ENCODE results near the gene CMTM8.

CMTM8 gene

DNA sequence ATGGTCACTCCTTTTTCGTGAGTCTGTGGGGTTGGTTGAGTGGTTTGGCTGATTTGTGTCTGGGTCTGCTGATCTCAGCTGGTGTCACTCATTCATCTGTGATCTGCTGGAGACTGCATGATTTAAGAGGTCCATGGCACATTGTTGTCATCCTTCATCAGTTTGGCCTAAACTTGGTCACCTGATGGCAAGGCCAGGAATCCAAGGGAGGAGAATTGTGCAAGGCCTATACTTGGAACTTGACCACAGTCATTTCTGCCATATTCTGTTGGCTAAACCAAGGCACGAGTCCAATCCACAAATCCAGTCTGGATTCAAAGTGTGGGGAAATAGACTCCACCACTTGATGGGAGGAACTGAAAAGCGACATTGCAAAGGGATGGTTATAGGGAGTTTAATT, 67.6 kb downstream of the CMTM8 start:
- H3K4me1 ChIP-seq (ENCODE audit: control insufficient read depth, insufficient read depth, low read length) = peaks cover 1% of the 10 kb centered on the region; the same call in 1 of the 2 replicates
- H3K27me3 ChIP-seq (ENCODE audit: control insufficient read depth, insufficient read depth, low read length) = no peaks in the 10 kb centered on the region
- H3K9me3 ChIP-seq (ENCODE audit: control insufficient read depth, insufficient read depth, low read length) = no peaks in the 10 kb centered on the region
- DNase-seq (ENCODE audit: low read depth, low spot score) = no peak
- no CpG with 5 or more reads among the region's 3 CpGs for WGBS (ENCODE audit: insufficient coverage, insufficient read length)
- H3K36me3 ChIP-seq (ENCODE audit: control insufficient read depth, insufficient read depth, low read length) = no peaks in the 10 kb centered on the region
- no peak overlapping the region for H3K27ac ChIP-seq (ENCODE audit: low read length)
- no peak overlapping the region for H3K4me3 ChIP-seq (ENCODE audit: low read length)

GRCh38 chr3:32307591-32307990, 69.1 kb downstream of the CMTM8 start:
- no peaks in the 10 kb centered on the region for H3K36me3 ChIP-seq (ENCODE audit: control insufficient read depth, insufficient read depth, low read length)
- no peak for DNase-seq (ENCODE audit: low read depth, low spot score)
- no peaks in the 10 kb centered on the region for H3K27me3 ChIP-seq (ENCODE audit: control insufficient read depth, insufficient read depth, low read length)
- H3K27ac ChIP-seq (ENCODE audit: low read length) = no peak overlapping the region
- peaks cover 3% of the 10 kb centered on the region; the same call in 1 of the 2 replicates for H3K4me1 ChIP-seq (ENCODE audit: control insufficient read depth, insufficient read depth, low read length)
- H3K4me3 ChIP-seq (ENCODE audit: low read length) = no peak overlapping the region
- WGBS (ENCODE audit: insufficient coverage, insufficient read length) = no CpG with 5 or more reads among the region's 3 CpGs
- H3K9me3 ChIP-seq (ENCODE audit: control insufficient read depth, insufficient read depth, low read length) = no peaks in the 10 kb centered on the region

GRCh38 chr3:32308378-32308777, 69.9 kb downstream of the CMTM8 start:
- Histone ChIP-seq H3K36me3 (ENCODE audit: control insufficient read depth, insufficient read depth, low read length) (no peaks in the 10 kb centered on the region), H3K4me1 (ENCODE audit: control insufficient read depth, insufficient read depth, low read length) (peaks cover 3% of the 10 kb centered on the region; the same call in 1 of the 2 replicates), H3K4me3 (ENCODE audit: low read length) (no peak overlapping the region), H3K9me3 (ENCODE audit: control insufficient read depth, insufficient read depth, low read length) (no peaks in the 10 kb centered on the region), H3K27ac (ENCODE audit: low read length) (no peak overlapping the region), H3K27me3 (ENCODE audit: control insufficient read depth, insufficient read depth, low read length) (no peaks in the 10 kb centered on the region)
- WGBS (ENCODE audit: insufficient coverage, insufficient read length) = no CpG with 5 or more reads among the region's 4 CpGs
- DNase-seq (ENCODE audit: low read depth, low spot score) = no peak

GRCh38 chr3:32309654-32310242, 71.3 kb downstream of the CMTM8 start:
- no CpG with 5 or more reads among the region's 5 CpGs for WGBS (ENCODE audit: insufficient coverage, insufficient read length)
- H3K27me3 ChIP-seq (ENCODE audit: control insufficient read depth, insufficient read depth, low read length) = no peaks in the 10 kb centered on the region
- no peak for DNase-seq (ENCODE audit: low read depth, low spot score)
- no peak overlapping the region for H3K27ac ChIP-seq (ENCODE audit: low read length)
- H3K36me3 ChIP-seq (ENCODE audit: control insufficient read depth, insufficient read depth, low read length) = no peaks in the 10 kb centered on the region
- no peak overlapping the region for H3K4me3 ChIP-seq (ENCODE audit: low read length)
- no peaks in the 10 kb centered on the region; the same call in 1 of the 2 replicates for H3K9me3 ChIP-seq (ENCODE audit: control insufficient read depth, insufficient read depth, low read length)
- peaks cover 5% of the 10 kb centered on the region; the same call in 1 of the 2 replicates for H3K4me1 ChIP-seq (ENCODE audit: control insufficient read depth, insufficient read depth, low read length)

- no peak overlapping the region for H3K27ac ChIP-seq (ENCODE audit: low read length)
- no peaks in the 10 kb centered on the region; the same call in 1 of the 2 replicates for H3K9me3 ChIP-seq (ENCODE audit: control insufficient read depth, insufficient read depth, low read length)
- H3K27me3 ChIP-seq (ENCODE audit: control insufficient read depth, insufficient read depth, low read length) = no peaks in the 10 kb centered on the region
- no peak overlapping the region for H3K4me3 ChIP-seq (ENCODE audit: low read length)
- DNase-seq (ENCODE audit: low read depth, low spot score) = no peak
- peaks cover 5% of the 10 kb centered on the region; the same call in 1 of the 2 replicates for H3K4me1 ChIP-seq (ENCODE audit: control insufficient read depth, insufficient read depth, low read length)
- WGBS (ENCODE audit: insufficient coverage, insufficient read length) = no CpG with 5 or more reads among the region's 5 CpGs
- no peaks in the 10 kb centered on the region for H3K36me3 ChIP-seq (ENCODE audit: control insufficient read depth, insufficient read depth, low read length)
These were observed 71.9 kb downstream of the CMTM8 start for GRCh38 chr3:32310336-32310735.

DNA sequence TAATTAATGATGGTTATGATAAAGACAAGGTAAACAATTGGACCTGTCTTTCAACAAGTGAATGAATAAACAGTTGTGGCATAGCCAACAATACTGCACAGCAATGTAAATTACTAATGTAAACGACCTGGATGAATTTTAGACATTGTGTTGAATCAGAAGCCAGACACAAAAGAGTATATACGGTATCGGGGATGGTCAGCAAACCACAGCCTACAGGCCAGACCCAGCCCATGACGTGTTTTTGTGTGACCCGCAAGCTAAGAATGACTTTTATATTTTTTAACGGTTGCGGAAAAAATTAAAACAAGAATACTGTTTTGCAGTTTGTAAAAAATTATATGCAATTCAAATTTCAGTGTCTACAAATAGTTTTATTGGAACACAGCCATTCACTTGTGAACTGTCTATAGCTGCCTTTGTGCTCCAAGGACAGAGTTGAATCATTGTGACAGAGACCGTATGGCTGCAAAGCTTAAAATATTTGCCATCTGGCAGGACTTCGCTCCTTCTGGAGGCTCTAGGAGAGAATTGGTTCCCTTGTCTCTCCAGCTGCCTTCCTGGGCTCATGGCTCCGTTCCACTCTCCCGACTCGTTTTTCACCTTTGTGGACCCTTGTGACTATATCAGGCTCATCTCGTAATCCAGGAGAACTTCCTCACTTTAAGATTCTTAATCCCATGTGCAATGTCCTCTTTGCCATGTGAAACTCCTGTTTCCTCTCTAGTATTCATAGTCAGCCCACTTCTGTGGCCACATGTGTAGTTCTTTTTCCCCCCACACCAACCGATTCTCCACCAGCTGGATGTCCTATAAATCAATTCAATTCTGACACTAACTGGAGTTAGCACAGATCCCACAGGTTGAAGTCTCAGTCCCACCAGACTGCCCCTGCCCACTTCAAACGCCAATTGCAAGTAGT, 72.7 kb downstream of the CMTM8 start:
- WGBS (ENCODE audit: insufficient coverage, insufficient read length) = 100% methylated on average over 2 of the region's 15 CpGs
- Histone ChIP-seq H3K4me3 (ENCODE audit: low read length) (no peak overlapping the region), H3K27ac (ENCODE audit: low read length) (no peak overlapping the region), H3K9me3 (ENCODE audit: control insufficient read depth, insufficient read depth, low read length) (no peaks in the 10 kb centered on the region; the same call in 1 of the 2 replicates), H3K27me3 (ENCODE audit: control insufficient read depth, insufficient read depth, low read length) (no peaks in the 10 kb centered on the region), H3K36me3 (ENCODE audit: control insufficient read depth, insufficient read depth, low read length) (no peaks in the 10 kb centered on the region), H3K4me1 (ENCODE audit: control insufficient read depth, insufficient read depth, low read length) (peaks cover 5% of the 10 kb centered on the region; the same call in 1 of the 2 replicates)
- DNase-seq (ENCODE audit: low read depth, low spot score) = no peak

GRCh38 chr3:32312251-32312650, 73.8 kb downstream of the CMTM8 start:
- Histone ChIP-seq H3K27me3 (ENCODE audit: control insufficient read depth, insufficient read depth, low read length) (no peaks in the 10 kb centered on the region), H3K27ac (ENCODE audit: low read length) (no peak overlapping the region), H3K36me3 (ENCODE audit: control insufficient read depth, insufficient read depth, low read length) (no peaks in the 10 kb centered on the region), H3K9me3 (ENCODE audit: control insufficient read depth, insufficient read depth, low read length) (no peaks in the 10 kb centered on the region; the same call in 1 of the 2 replicates), H3K4me3 (ENCODE audit: low read length) (no peak overlapping the region), H3K4me1 (ENCODE audit: control insufficient read depth, insufficient read depth, low read length) (peaks cover 5% of the 10 kb centered on the region; the same call in 1 of the 2 replicates)
- no CpG with 5 or more reads among the region's 1 CpG for WGBS (ENCODE audit: insufficient coverage, insufficient read length)
- no peak for DNase-seq (ENCODE audit: low read depth, low spot score)

DNA sequence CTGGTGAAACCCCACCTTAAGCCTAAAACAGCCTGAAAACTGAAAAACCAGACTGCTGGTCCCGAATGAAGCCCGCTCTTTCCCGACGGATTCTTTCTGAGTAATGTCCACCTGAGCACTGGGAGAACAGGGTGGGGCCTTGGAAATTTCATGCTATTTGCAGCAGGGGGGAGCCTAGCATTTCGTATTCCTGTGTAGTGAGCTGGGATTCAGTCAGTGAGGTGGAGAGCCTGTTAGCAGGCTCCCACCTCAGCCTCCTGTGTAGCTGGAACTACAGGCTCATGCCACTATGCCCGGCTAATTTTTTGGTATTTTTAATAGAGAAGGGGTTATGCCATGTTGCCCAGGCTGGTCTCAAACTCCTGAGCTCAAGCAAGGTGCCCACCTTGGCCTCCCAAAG, 74.7 kb downstream of the CMTM8 start:
- no peaks in the 10 kb centered on the region for H3K27me3 ChIP-seq (ENCODE audit: control insufficient read depth, insufficient read depth, low read length)
- no peak overlapping the region for H3K27ac ChIP-seq (ENCODE audit: low read length)
- peaks cover 5% of the 10 kb centered on the region; the same call in 1 of the 2 replicates for H3K4me1 ChIP-seq (ENCODE audit: control insufficient read depth, insufficient read depth, low read length)
- no peaks in the 10 kb centered on the region for H3K36me3 ChIP-seq (ENCODE audit: control insufficient read depth, insufficient read depth, low read length)
- DNase-seq (ENCODE audit: low read depth, low spot score) = no peak
- no peaks in the 10 kb centered on the region; the same call in 1 of the 2 replicates for H3K9me3 ChIP-seq (ENCODE audit: control insufficient read depth, insufficient read depth, low read length)
- H3K4me3 ChIP-seq (ENCODE audit: low read length) = no peak overlapping the region
- WGBS (ENCODE audit: insufficient coverage, insufficient read length) = no CpG with 5 or more reads among the region's 6 CpGs

GRCh38 chr3:32313723-32314473, 75.4 kb downstream of the CMTM8 start:
- H3K4me1 ChIP-seq (ENCODE audit: control insufficient read depth, insufficient read depth, low read length) = peaks cover 5% of the 10 kb centered on the region; the same call in 1 of the 2 replicates
- DNase-seq (ENCODE audit: low read depth, low spot score) = no peak
- no peaks in the 10 kb centered on the region for H3K36me3 ChIP-seq (ENCODE audit: control insufficient read depth, insufficient read depth, low read length)
- WGBS (ENCODE audit: insufficient coverage, insufficient read length) = no CpG with 5 or more reads among the region's 5 CpGs
- H3K4me3 ChIP-seq (ENCODE audit: low read length) = no peak overlapping the region
- no peak overlapping the region for H3K27ac ChIP-seq (ENCODE audit: low read length)
- H3K9me3 ChIP-seq (ENCODE audit: control insufficient read depth, insufficient read depth, low read length) = no peaks in the 10 kb centered on the region; the same call in 1 of the 2 replicates
- H3K27me3 ChIP-seq (ENCODE audit: control insufficient read depth, insufficient read depth, low read length) = no peaks in the 10 kb centered on the region

GRCh38 chr3:32315441-32315840, 77.0 kb downstream of the CMTM8 start:
- no CpG with 5 or more reads among the region's 3 CpGs for WGBS (ENCODE audit: insufficient coverage, insufficient read length)
- Histone ChIP-seq H3K36me3 (ENCODE audit: control insufficient read depth, insufficient read depth, low read length) (no peaks in the 10 kb centered on the region), H3K27me3 (ENCODE audit: control insufficient read depth, insufficient read depth, low read length) (no peaks in the 10 kb centered on the region), H3K9me3 (ENCODE audit: control insufficient read depth, insufficient read depth, low read length) (no peaks in the 10 kb centered on the region; the same call in 1 of the 2 replicates), H3K4me1 (ENCODE audit: control insufficient read depth, insufficient read depth, low read length) (peaks cover 5% of the 10 kb centered on the region; the same call in 1 of the 2 replicates), H3K27ac (ENCODE audit: low read length) (no peak overlapping the region), H3K4me3 (ENCODE audit: low read length) (no peak overlapping the region)
- DNase-seq (ENCODE audit: low read depth, low spot score) = no peak

Data from iPS DF 6.9 (cell line).